ENCODE data around the gene IFT80.

- TF ChIP-seq BHLHE40 (IDR thresholded peaks at IDR 0.05; ENCODE audit: borderline replicate concordance in 1 of 2, low read depth in 2 of 2, low read length in 1 of 2), result no peak
- no peak for TF ChIP-seq GATAD2B (conservative IDR thresholded peaks at IDR 0.05; ENCODE audit: low read depth)
- TF ChIP-seq POLR2AphosphoS5 (IDR thresholded peaks at IDR 0.05; ENCODE audit: low read length), result no peak
- no peak for TF ChIP-seq GABPA (IDR thresholded peaks at IDR 0.05; ENCODE audit: low read depth)
- no peak for TF ChIP-seq CEBPZ (IDR thresholded peaks at IDR 0.05; ENCODE audit: low read depth, low read length)
- no peak for TF ChIP-seq MYC (IDR thresholded peaks at IDR 0.05; ENCODE audit: insufficient read depth, insufficient read length, insufficient replicate concordance, low read length, severe bottlenecking)
- TF ChIP-seq TAF1 (IDR thresholded peaks at IDR 0.05; ENCODE audit: borderline replicate concordance, low read depth, low read length), result no peak
- no peak for TF ChIP-seq ZNF592 (IDR thresholded peaks at IDR 0.05)
- no peak for TF ChIP-seq CTCF (IDR thresholded peaks at IDR 0.05 in 2 of 3, conservative IDR thresholded peaks at IDR 0.05 in 1 of 3; ENCODE audit: control insufficient read depth in 2 of 3, extremely low read depth in 1 of 3, insufficient read depth in 1 of 3, low read depth in 3 of 3, low read length in 3 of 3)
- TF ChIP-seq SIX5 (IDR thresholded peaks at IDR 0.05; ENCODE audit: low read depth, low read length, severe bottlenecking), result no peak
Measured at GRCh38 chr3:160435747-160436146, 36.7 kb upstream of the IFT80 start.

Measured in GM12878 (cell line).